Right kidney (tissue), 1 donor: ENCODE data around the gene NCKAP5.

ENCODE experiments used
- DNase-seq: peaks from one replicate; pipeline ENCODE4 v3.0.0-alpha.2; 2016

The NCKAP5 gene

GRCh38 chr2:132654968-132655367 lies 913.3 kb downstream of the NCKAP5 start:
- no peak for DNase-seq

GRCh38 chr2:132654335-132654734 lies 913.9 kb downstream of the NCKAP5 start:
- no peak for DNase-seq

GRCh38 chr2:132652474-132652873 lies 915.8 kb downstream of the NCKAP5 start:
- no peak for DNase-seq

GRCh38 chr2:132651115-132652045 lies 916.9 kb downstream of the NCKAP5 start:
- no peak for DNase-seq

- DNase-seq = no peak
These were observed 921.6 kb downstream of the NCKAP5 start for GRCh38 chr2:132646540-132647108.

- DNase-seq = no peak
These were observed 922.3 kb downstream of the NCKAP5 start for GRCh38 chr2:132645722-132646539.

- no peak for DNase-seq
These were observed 923.1 kb downstream of the NCKAP5 start for GRCh38 chr2:132645176-132645575.

- no peak for DNase-seq
These were observed 925.8 kb downstream of the NCKAP5 start for GRCh38 chr2:132642415-132642814.

- no peak for DNase-seq
These were observed 926.4 kb downstream of the NCKAP5 start for GRCh38 chr2:132641819-132642218.

GRCh38 chr2:132640116-132640515 lies 928.1 kb downstream of the NCKAP5 start:
- no peak for DNase-seq

- no peak for DNase-seq
These were observed 929.8 kb downstream of the NCKAP5 start for GRCh38 chr2:132638313-132639040.

GRCh38 chr2:132636346-132636745 lies 931.9 kb downstream of the NCKAP5 start:
- no peak for DNase-seq

GRCh38 chr2:132633635-132634034 lies 934.6 kb downstream of the NCKAP5 start:
- no peak for DNase-seq

- DNase-seq = no peak
These were observed 936.1 kb downstream of the NCKAP5 start for GRCh38 chr2:132632000-132632649.

GRCh38 chr2:132627536-132627935 lies 940.7 kb downstream of the NCKAP5 start:
- no peak for DNase-seq

GRCh38 chr2:132623096-132623839 lies 945.0 kb downstream of the NCKAP5 start:
- DNase-seq = no peak
